HepG2 (cell line): ENCODE measurements around the gene CTU2.

Experiments used
- FOXK1 ChIP-seq: sonication (generic); formaldehyde crosslinking; IDR thresholded peaks from 2 replicates; pipeline ENCODE4 v1.4.0; 2020; ENCODE audit warnings: low read depth, missing genetic modification reagents, borderline replicate concordance
- POGZ ChIP-seq: sonication (generic); formaldehyde crosslinking; IDR thresholded peaks from 2 replicates; pipeline ENCODE4 v1.4.0; 2020; ENCODE audit warnings: mild to moderate bottlenecking, missing genetic modification reagents
- POLR2A ChIP-seq, 2 experiments: IDR thresholded peaks; 2 replicates each; pipeline ENCODE4 v1.6.1; 2011; ENCODE audit warnings: low read depth in 2 of 2, low read length in 2 of 2, mild to moderate bottlenecking in 1 of 2, moderate library complexity in 1 of 2; ENCODE audit not compliant: insufficient read depth in 1 of 2
- POLR2AphosphoS5 ChIP-seq: IDR thresholded peaks from 2 replicates; pipeline ENCODE4 v1.6.1; 2012; ENCODE audit warnings: low read depth, low read length
- ZKSCAN8 ChIP-seq: IDR thresholded peaks from 2 replicates; pipeline ENCODE4 v1.6.1; 2016; ENCODE audit warnings: borderline replicate concordance, missing genetic modification reagents, missing compliant biosample characterization
- ZNF430 ChIP-seq: sonication (generic); formaldehyde crosslinking; IDR thresholded peaks from 2 replicates; pipeline ENCODE4 v1.9.0; 2021; ENCODE audit warnings: mild to moderate bottlenecking, missing genetic modification reagents
- ZNF766 ChIP-seq: sonication (generic); formaldehyde crosslinking; IDR thresholded peaks from 2 replicates; pipeline ENCODE4 v1.5.0; 2020; ENCODE audit warnings: missing genetic modification reagents, borderline replicate concordance
- TF ChIP-seq, protein P1 (sequence below): conservative IDR thresholded peaks from 2 replicates; pipeline ENCODE4 v1.6.1; 2018; ENCODE audit warnings: missing genetic modification reagents

GRCh38 chr16:88715312-88716190 is 9.2 kb downstream of the CTU2 start:
- TF ChIP-seq ZKSCAN8 (CRISPR knock-in tag): no peak
- TF ChIP-seq POLR2A (IDR thresholded peaks at IDR 0.05; ENCODE audit: insufficient read depth in 1 of 2, low read depth in 2 of 2, low read length in 2 of 2): no peak
- TF ChIP-seq POGZ (CRISPR knock-in tag): no peak
- TF ChIP-seq ZNF430 (CRISPR knock-in tag): no peak
- TF ChIP-seq, protein P1, sequence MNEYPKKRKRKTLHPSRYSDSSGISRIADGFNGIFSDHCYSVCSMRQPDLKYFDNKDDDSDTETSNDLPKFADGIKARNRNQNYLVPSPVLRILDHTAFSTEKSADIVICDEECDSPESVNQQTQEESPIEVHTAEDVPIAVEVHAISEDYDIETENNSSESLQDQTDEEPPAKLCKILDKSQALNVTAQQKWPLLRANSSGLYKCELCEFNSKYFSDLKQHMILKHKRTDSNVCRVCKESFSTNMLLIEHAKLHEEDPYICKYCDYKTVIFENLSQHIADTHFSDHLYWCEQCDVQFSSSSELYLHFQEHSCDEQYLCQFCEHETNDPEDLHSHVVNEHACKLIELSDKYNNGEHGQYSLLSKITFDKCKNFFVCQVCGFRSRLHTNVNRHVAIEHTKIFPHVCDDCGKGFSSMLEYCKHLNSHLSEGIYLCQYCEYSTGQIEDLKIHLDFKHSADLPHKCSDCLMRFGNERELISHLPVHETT (CRISPR knock-in tag): no peak
- TF ChIP-seq POLR2AphosphoS5: no peak
- no peak for TF ChIP-seq ZNF766 (CRISPR knock-in tag)
- no peak for TF ChIP-seq FOXK1
